ENCODE results near the gene TRIM33. TPM values are rescaled to one million over a fixed set of nuclear protein-coding genes. Genes with fewer than 3 reads are reported as not detected.
A peak's percentile ranks its signal among the peaks of the same experiment; 100 is the strongest.

The TRIM33 gene
- total and polyA plus RNA-seq, 2 of the 13 experiments (the other 11 are each of a cell fraction or from before 2014, with no cell fraction given), result 35.5 to 42.2 TPM

DNA sequence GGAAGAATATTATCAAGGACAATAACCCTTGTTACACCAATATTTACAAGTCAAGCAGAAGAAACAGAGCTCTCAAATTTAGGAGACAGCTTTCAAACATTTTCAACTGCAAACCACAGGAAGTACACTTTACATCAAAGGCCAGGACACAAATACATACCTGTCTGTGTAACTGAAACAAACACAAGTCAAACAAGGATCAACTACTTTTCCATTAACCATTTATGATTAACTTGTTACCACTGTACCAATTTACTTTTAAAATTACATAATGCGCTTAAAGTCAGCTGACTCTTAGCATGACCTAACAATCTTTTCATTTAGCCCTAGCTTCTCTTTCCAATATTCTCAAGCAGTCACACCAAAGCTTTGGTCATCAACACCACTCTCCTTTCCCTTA, 43.5 kb downstream of the TRIM33 start (continued):
- TF ChIP-seq SRY (CRISPR knock-in tag; IDR thresholded peaks at IDR 0.05) (no peak), ATF4 (CRISPR knock-in tag; IDR thresholded peaks at IDR 0.05) (peak in 1 of 2 experiments; percentile 89; a peak in 2 of 4 replicates), ETV5 (CRISPR knock-in tag; IDR thresholded peaks at IDR 0.05; ENCODE audit: borderline replicate concordance) (peak; percentile 99), MATR3 (CRISPR knock-in tag; IDR thresholded peaks at IDR 0.05) (no peak), ZGPAT (CRISPR knock-in tag; IDR thresholded peaks at IDR 0.05) (peak; percentile 97), TBX2 (CRISPR knock-in tag; IDR thresholded peaks at IDR 0.05; ENCODE audit: borderline replicate concordance) (peak; percentile 93), ZNF12 (CRISPR knock-in tag; IDR thresholded peaks at IDR 0.05) (0 out of 2 replicates have a peak, but pooled peaks have one; percentile 30), STAT5B (CRISPR knock-in tag; IDR thresholded peaks at IDR 0.05) (0 out of 2 replicates have a peak, but pooled peaks have one; percentile 79), EP300 (IDR thresholded peaks at IDR 0.05; ENCODE audit: low read depth in 2 of 2, low read length in 2 of 2) (peak; percentile 75 to 98; a peak in 3 of 4 replicates), EP300 (CRISPR knock-in tag; IDR thresholded peaks at IDR 0.05; ENCODE audit: borderline replicate concordance) (peak; percentile 96)
- TF ChIP-seq, protein P1, sequence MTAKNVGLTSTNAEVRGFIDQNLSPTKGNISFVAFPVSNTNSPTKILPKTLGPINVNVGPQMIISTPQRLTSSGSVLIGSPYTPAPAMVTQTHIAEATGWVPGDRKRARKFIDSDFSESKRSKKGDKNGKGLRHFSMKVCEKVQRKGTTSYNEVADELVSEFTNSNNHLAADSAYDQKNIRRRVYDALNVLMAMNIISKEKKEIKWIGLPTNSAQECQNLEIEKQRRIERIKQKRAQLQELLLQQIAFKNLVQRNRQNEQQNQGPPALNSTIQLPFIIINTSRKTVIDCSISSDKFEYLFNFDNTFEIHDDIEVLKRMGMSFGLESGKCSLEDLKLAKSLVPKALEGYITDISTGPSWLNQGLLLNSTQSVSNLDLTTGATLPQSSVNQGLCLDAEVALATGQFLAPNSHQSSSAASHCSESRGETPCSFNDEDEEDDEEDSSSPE (CRISPR knock-in tag; IDR thresholded peaks at IDR 0.05), result peak; percentile 30; the same call in 1 of the 2 replicates
- TF ChIP-seq, protein P2, sequence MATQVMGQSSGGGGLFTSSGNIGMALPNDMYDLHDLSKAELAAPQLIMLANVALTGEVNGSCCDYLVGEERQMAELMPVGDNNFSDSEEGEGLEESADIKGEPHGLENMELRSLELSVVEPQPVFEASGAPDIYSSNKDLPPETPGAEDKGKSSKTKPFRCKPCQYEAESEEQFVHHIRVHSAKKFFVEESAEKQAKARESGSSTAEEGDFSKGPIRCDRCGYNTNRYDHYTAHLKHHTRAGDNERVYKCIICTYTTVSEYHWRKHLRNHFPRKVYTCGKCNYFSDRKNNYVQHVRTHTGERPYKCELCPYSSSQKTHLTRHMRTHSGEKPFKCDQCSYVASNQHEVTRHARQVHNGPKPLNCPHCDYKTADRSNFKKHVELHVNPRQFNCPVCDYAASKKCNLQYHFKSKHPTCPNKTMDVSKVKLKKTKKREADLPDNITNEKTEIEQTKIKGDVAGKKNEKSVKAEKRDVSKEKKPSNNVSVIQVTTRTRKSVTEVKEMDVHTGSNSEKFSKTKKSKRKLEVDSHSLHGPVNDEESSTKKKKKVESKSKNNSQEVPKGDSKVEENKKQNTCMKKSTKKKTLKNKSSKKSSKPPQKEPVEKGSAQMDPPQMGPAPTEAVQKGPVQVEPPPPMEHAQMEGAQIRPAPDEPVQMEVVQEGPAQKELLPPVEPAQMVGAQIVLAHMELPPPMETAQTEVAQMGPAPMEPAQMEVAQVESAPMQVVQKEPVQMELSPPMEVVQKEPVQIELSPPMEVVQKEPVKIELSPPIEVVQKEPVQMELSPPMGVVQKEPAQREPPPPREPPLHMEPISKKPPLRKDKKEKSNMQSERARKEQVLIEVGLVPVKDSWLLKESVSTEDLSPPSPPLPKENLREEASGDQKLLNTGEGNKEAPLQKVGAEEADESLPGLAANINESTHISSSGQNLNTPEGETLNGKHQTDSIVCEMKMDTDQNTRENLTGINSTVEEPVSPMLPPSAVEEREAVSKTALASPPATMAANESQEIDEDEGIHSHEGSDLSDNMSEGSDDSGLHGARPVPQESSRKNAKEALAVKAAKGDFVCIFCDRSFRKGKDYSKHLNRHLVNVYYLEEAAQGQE (IDR thresholded peaks at IDR 0.05; ENCODE audit: borderline replicate concordance in 1 of 2, low read depth in 1 of 2, low read length in 2 of 2), result 0 out of 4 replicates have a peak, but pooled peaks of 1 of the 2 experiments have one; percentile 60
- TF ChIP-seq, protein P3, sequence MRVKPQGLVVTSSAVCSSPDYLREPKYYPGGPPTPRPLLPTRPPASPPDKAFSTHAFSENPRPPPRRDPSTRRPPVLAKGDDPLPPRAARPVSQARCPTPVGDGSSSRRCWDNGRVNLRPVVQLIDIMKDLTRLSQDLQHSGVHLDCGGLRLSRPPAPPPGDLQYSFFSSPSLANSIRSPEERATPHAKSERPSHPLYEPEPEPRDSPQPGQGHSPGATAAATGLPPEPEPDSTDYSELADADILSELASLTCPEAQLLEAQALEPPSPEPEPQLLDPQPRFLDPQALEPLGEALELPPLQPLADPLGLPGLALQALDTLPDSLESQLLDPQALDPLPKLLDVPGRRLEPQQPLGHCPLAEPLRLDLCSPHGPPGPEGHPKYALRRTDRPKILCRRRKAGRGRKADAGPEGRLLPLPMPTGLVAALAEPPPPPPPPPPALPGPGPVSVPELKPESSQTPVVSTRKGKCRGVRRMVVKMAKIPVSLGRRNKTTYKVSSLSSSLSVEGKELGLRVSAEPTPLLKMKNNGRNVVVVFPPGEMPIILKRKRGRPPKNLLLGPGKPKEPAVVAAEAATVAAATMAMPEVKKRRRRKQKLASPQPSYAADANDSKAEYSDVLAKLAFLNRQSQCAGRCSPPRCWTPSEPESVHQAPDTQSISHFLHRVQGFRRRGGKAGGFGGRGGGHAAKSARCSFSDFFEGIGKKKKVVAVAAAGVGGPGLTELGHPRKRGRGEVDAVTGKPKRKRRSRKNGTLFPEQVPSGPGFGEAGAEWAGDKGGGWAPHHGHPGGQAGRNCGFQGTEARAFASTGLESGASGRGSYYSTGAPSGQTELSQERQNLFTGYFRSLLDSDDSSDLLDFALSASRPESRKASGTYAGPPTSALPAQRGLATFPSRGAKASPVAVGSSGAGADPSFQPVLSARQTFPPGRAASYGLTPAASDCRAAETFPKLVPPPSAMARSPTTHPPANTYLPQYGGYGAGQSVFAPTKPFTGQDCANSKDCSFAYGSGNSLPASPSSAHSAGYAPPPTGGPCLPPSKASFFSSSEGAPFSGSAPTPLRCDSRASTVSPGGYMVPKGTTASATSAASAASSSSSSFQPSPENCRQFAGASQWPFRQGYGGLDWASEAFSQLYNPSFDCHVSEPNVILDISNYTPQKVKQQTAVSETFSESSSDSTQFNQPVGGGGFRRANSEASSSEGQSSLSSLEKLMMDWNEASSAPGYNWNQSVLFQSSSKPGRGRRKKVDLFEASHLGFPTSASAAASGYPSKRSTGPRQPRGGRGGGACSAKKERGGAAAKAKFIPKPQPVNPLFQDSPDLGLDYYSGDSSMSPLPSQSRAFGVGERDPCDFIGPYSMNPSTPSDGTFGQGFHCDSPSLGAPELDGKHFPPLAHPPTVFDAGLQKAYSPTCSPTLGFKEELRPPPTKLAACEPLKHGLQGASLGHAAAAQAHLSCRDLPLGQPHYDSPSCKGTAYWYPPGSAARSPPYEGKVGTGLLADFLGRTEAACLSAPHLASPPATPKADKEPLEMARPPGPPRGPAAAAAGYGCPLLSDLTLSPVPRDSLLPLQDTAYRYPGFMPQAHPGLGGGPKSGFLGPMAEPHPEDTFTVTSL (CRISPR knock-in tag; IDR thresholded peaks at IDR 0.05; ENCODE audit: borderline replicate concordance), result peak; percentile 96
